ENCODE measurements around the gene DNAH2. TPM values are rescaled to one million over a fixed set of nuclear protein-coding genes. Genes with fewer than 3 reads are reported as not detected.

DNAH2 gene
- total and polyA plus RNA-seq, 2 of the 13 experiments (the other 11 are each of a cell fraction or from before 2014, with no cell fraction given) = not detected

DNA sequence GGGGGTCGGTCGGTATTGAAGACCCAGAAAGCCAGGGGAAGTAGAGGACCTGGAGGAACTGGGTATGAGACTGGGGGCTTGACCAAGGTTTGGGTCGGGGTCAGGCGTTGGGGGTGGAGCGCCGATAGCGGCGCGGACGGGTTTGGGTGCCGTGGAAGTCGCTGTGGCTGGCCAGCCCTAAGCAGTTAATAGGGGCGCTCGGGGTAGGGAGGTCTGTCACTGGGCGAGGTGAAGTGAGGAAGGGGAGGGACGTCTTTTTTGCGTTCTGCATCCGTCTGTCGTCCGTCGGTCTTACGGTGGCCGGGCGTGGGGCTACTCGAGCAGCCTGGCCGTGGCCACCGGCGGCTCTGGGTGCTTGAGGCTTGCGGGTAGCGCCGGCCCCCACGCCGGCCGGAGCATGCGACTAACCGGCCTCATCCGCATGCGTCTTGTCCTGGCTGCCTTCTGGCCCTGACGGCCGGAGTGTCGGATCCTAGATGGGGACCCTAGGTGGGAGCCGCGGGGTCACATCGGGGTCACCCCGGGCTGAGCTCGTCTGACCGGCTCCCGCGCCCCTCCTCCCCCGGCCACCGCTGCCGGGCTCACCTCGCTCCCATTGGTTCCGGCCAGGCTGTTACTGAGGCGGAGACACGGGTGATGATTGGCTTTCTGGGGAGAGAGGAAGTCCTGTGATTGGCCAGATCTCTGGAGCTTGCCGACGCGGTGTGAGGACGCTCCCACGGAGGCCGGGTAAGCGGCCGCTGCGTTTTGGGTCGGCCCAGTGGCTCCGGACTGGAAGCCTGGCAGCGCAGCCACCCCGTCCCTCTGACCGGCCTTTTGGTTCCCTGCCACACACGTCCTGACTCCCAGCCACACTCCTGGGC, 127.0 kb downstream of the DNAH2 start (continued):
- TF ChIP-seq U2AF1 (optimal IDR thresholded peaks at IDR 0.05; ENCODE audit: low read depth, low read length) (no peak), MEF2D (CRISPR knock-in tag; IDR thresholded peaks at IDR 0.05) (no peak), NR2F1 (CRISPR knock-in tag; IDR thresholded peaks at IDR 0.05) (peak; percentile 60 to 74), ZNF547 (CRISPR knock-in tag; IDR thresholded peaks at IDR 0.05) (no peak), ZNF850 (CRISPR knock-in tag; conservative IDR thresholded peaks at IDR 0.05) (no peak), MZF1 (CRISPR knock-in tag; IDR thresholded peaks at IDR 0.05; ENCODE audit: borderline replicate concordance) (no peak), ZNF878 (CRISPR knock-in tag; IDR thresholded peaks at IDR 0.05) (no peak), ZNF317 (CRISPR knock-in tag; IDR thresholded peaks at IDR 0.05) (no peak), ZNF10 (CRISPR knock-in tag; IDR thresholded peaks at IDR 0.05; ENCODE audit: borderline replicate concordance, low read depth) (no peak), CCAR2 (optimal IDR thresholded peaks at IDR 0.05; ENCODE audit: low read depth, low read length) (no peak), RORA (CRISPR knock-in tag; IDR thresholded peaks at IDR 0.05) (no peak), ZFX (CRISPR knock-in tag; IDR thresholded peaks at IDR 0.05; ENCODE audit: low read depth) (no peak), ZNF670 (CRISPR knock-in tag; IDR thresholded peaks at IDR 0.05; ENCODE audit: borderline replicate concordance) (peak; percentile 85; the same call in 1 of the 2 replicates)
- TF ChIP-seq, protein P1, sequence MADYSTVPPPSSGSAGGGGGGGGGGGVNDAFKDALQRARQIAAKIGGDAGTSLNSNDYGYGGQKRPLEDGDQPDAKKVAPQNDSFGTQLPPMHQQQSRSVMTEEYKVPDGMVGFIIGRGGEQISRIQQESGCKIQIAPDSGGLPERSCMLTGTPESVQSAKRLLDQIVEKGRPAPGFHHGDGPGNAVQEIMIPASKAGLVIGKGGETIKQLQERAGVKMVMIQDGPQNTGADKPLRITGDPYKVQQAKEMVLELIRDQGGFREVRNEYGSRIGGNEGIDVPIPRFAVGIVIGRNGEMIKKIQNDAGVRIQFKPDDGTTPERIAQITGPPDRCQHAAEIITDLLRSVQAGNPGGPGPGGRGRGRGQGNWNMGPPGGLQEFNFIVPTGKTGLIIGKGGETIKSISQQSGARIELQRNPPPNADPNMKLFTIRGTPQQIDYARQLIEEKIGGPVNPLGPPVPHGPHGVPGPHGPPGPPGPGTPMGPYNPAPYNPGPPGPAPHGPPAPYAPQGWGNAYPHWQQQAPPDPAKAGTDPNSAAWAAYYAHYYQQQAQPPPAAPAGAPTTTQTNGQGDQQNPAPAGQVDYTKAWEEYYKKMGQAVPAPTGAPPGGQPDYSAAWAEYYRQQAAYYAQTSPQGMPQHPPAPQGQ (CRISPR knock-in tag; IDR thresholded peaks at IDR 0.05; ENCODE audit: borderline replicate concordance) = no peak
- TF ChIP-seq, protein P2, sequence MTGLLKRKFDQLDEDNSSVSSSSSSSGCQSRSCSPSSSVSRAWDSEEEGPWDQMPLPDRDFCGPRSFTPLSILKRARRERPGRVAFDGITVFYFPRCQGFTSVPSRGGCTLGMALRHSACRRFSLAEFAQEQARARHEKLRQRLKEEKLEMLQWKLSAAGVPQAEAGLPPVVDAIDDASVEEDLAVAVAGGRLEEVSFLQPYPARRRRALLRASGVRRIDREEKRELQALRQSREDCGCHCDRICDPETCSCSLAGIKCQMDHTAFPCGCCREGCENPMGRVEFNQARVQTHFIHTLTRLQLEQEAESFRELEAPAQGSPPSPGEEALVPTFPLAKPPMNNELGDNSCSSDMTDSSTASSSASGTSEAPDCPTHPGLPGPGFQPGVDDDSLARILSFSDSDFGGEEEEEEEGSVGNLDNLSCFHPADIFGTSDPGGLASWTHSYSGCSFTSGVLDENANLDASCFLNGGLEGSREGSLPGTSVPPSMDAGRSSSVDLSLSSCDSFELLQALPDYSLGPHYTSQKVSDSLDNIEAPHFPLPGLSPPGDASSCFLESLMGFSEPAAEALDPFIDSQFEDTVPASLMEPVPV (CRISPR knock-in tag; IDR thresholded peaks at IDR 0.05) = no peak; the same call in 1 of the 2 replicates
- TF ChIP-seq, protein P3, sequence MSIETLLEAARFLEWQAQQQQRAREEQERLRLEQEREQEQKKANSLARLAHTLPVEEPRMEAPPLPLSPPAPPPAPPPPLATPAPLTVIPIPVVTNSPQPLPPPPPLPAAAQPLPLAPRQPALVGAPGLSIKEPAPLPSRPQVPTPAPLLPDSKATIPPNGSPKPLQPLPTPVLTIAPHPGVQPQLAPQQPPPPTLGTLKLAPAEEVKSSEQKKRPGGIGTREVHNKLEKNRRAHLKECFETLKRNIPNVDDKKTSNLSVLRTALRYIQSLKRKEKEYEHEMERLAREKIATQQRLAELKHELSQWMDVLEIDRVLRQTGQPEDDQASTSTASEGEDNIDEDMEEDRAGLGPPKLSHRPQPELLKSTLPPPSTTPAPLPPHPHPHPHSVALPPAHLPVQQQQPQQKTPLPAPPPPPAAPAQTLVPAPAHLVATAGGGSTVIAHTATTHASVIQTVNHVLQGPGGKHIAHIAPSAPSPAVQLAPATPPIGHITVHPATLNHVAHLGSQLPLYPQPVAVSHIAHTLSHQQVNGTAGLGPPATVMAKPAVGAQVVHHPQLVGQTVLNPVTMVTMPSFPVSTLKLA (IDR thresholded peaks at IDR 0.05) = no peak; the same call in 1 of the 2 replicates
- TF ChIP-seq, protein P4, sequence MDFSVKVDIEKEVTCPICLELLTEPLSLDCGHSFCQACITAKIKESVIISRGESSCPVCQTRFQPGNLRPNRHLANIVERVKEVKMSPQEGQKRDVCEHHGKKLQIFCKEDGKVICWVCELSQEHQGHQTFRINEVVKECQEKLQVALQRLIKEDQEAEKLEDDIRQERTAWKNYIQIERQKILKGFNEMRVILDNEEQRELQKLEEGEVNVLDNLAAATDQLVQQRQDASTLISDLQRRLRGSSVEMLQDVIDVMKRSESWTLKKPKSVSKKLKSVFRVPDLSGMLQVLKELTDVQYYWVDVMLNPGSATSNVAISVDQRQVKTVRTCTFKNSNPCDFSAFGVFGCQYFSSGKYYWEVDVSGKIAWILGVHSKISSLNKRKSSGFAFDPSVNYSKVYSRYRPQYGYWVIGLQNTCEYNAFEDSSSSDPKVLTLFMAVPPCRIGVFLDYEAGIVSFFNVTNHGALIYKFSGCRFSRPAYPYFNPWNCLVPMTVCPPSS (IDR thresholded peaks at IDR 0.05) = no peak
- TF ChIP-seq, protein P5, sequence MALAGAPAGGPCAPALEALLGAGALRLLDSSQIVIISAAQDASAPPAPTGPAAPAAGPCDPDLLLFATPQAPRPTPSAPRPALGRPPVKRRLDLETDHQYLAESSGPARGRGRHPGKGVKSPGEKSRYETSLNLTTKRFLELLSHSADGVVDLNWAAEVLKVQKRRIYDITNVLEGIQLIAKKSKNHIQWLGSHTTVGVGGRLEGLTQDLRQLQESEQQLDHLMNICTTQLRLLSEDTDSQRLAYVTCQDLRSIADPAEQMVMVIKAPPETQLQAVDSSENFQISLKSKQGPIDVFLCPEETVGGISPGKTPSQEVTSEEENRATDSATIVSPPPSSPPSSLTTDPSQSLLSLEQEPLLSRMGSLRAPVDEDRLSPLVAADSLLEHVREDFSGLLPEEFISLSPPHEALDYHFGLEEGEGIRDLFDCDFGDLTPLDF (CRISPR knock-in tag; IDR thresholded peaks at IDR 0.05) = no peak
